MCF 10A (cell line): ENCODE data around the gene RAB37. TPM values are rescaled to one million over a fixed set of nuclear protein-coding genes. Genes with fewer than 3 reads are reported as not detected.

Experiments used
- BruUV-seq: library from RNA; stranded (reverse); fragments of 400-500 nt; replicated peaks from 2 replicates; lab custom pipeline; 2021; lab: Mats Ljungman, UMichigan
- CTCF ChIA-PET: fragments of 300-600 bp; sonication (Branson Sonifier 250); formaldehyde crosslinking; extraction: SDS; loops from one replicate; lab custom pipeline; 2021; ENCODE audit warnings: antibody characterized with exemption, inconsistent platforms; lab: Yijun Ruan, JAX
- POLR2A ChIA-PET: fragments of 300-600, 350-650 bp; sonication (Branson Sonifier 250); formaldehyde crosslinking; extraction: SDS; loops from one replicate; lab custom pipeline; 2020; ENCODE audit warnings: antibody characterized with exemption, inconsistent platforms; lab: Yijun Ruan, JAX
- DNase-seq: peaks from one replicate; pipeline ENCODE4 v3.0.0-alpha.2; 2018; ENCODE audit not compliant: unreplicated experiment
- H3K27ac Mint-ChIP-seq: one replicate; pipeline ENCODE4 v1.8.0; 2022; ENCODE audit warnings: mild to moderate bottlenecking, low read depth, mixed read lengths; ENCODE audit not compliant: unreplicated experiment
- H3K27me3 Mint-ChIP-seq: one replicate; pipeline ENCODE4 v1.8.0; 2022; ENCODE audit warnings: mixed read lengths; ENCODE audit not compliant: insufficient read depth, unreplicated experiment
- H3K36me3 Mint-ChIP-seq: one replicate; pipeline ENCODE4 v1.8.0; 2022; ENCODE audit warnings: mild to moderate bottlenecking, moderate library complexity, mixed read lengths; ENCODE audit not compliant: insufficient read depth, unreplicated experiment
- H3K4me1 Mint-ChIP-seq: one replicate; pipeline ENCODE4 v1.8.0; 2022; ENCODE audit warnings: mixed read lengths; ENCODE audit not compliant: insufficient read depth, unreplicated experiment
- H3K4me3 Mint-ChIP-seq: one replicate; pipeline ENCODE4 v1.8.0; 2022; ENCODE audit warnings: mild to moderate bottlenecking, moderate library complexity, mixed read lengths; ENCODE audit not compliant: unreplicated experiment
- H3K9me3 Mint-ChIP-seq: one replicate; pipeline ENCODE4 v1.8.0; 2022; ENCODE audit warnings: mixed read lengths; ENCODE audit not compliant: unreplicated experiment
- CTCF ChIP-seq: fragments of 200-600 bp; IDR thresholded peaks from one replicate; pipeline ENCODE4 v1.8.0; 2022; ENCODE audit warnings: antibody characterized with exemption, mild to moderate bottlenecking; ENCODE audit not compliant: unreplicated experiment
- intact Hi-C: fragments of 100-400 bp; cut with micrococcal nuclease; formaldehyde crosslinking; loops from 2 replicates; pipeline ENCODE4 v1.14.1; 2022
- total RNA-seq: library from RNA; stranded (reverse); gene quantifications from 2 replicates; pipeline ENCODE4 v1.2.3, GENCODE V29; 2022

Gene RAB37
- total RNA-seq, 1 experiment from 2014 or later = not detected

- TF ChIP-seq CTCF = no peak
- POLR2A ChIA-PET = interaction anchor here (1.5 to 2.5 kb wide), 2 partner anchors 116 to 127 kb away, joined by 4 to 12 read pairs; partner anchors contain the start of gene FDXR
- Mint-ChIP-seq H3K4me1 (peaks cover 21% of the 10 kb centered on the region), H3K27me3 (no peaks in the 10 kb centered on the region), H3K36me3 (no peaks in the 10 kb centered on the region), H3K4me3 (no peak overlapping the region), H3K9me3 (no peaks in the 10 kb centered on the region), H3K27ac (no peak overlapping the region)
- BruUV-seq = no TSS peak
- CTCF ChIA-PET = interaction anchor here (0.7 to 4.7 kb wide), 10 partner anchors 10 to 620 kb away, joined by 3 to 74 read pairs (median 4); no protein-coding TSS in a partner anchor
- DNase-seq = no peak
- intact Hi-C loops = no loop called here
These were observed 9.3 kb downstream of the RAB37 start for GRCh38 chr17:74746376-74746775.

DNA sequence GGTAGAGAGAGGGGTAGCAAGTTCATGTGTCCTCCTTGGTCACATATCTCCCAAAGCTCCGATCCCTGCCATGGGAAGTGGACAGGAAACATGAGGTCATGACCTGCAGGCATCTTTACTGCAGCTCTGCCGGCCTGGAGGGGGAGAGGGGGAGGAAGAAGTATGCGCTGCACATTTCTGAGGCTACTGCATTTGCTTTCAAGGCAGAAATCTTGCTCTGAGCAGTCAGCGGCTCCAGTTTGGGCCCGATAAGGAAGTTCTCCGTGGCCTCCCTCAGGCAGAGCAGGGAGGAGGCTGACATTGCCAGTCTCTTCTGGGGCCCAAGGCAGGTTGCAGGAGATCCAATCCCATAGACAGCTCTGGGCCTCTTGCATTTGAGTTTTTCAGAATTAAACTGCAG is 9.9 kb downstream of the RAB37 start:
- intact Hi-C loops = no loop called here
- H3K9me3 Mint-ChIP-seq = no peaks in the 10 kb centered on the region
- no peak for TF ChIP-seq CTCF
- BruUV-seq = no TSS peak
- DNase-seq = no peak
- H3K4me1 Mint-ChIP-seq = peaks cover 24% of the 10 kb centered on the region
- H3K36me3 Mint-ChIP-seq = no peaks in the 10 kb centered on the region
- H3K27me3 Mint-ChIP-seq = no peaks in the 10 kb centered on the region
- CTCF ChIA-PET = interaction anchor here (0.7 to 4.7 kb wide), 8 partner anchors 10 to 1520 kb away, joined by 3 to 74 read pairs (median 20); no protein-coding TSS in a partner anchor
- POLR2A ChIA-PET = interaction anchor here (0.6 to 2.5 kb wide), 2 partner anchors 103 to 126 kb away, joined by 3 to 12 read pairs; partner anchors contain the start of gene FDXR
- no peak overlapping the region for H3K27ac Mint-ChIP-seq
- no peak overlapping the region for H3K4me3 Mint-ChIP-seq

- ChIA-PET POLR2A (interaction anchor here (0.7 kb wide), 2 partner anchors 212 to 458 kb away, joined by 3 read pairs; partner anchors contain the start of gene NUP85), CTCF (interaction anchor here (0.7 to 4.7 kb wide), 4 partner anchors 23 to 115 kb away, joined by 3 to 74 read pairs (median 36); no protein-coding TSS in a partner anchor)
- intact Hi-C loops = loop anchor here (1.0 to 2.0 kb wide), 2 partner anchors 22 to 213 kb away; no protein-coding TSS in a partner anchor
- Mint-ChIP-seq H3K36me3 (no peaks in the 10 kb centered on the region), H3K4me1 (peaks cover 34% of the 10 kb centered on the region), H3K27ac (peak overlapping the region; percentile 57), H3K27me3 (no peaks in the 10 kb centered on the region), H3K4me3 (peak overlapping the region; percentile 88), H3K9me3 (no peaks in the 10 kb centered on the region)
- DNase-seq = no peak
- no peak for TF ChIP-seq CTCF
- no TSS peak for BruUV-seq
These were observed 11.1 kb downstream of the RAB37 start for GRCh38 chr17:74748279-74748528.

GRCh38 chr17:74748529-74749278 is 11.6 kb downstream of the RAB37 start, which contains the start of gene NHERF1:
Gene NHERF1, plus strand, starts transcription at chr17:74748628. Its CDS starts 219 bp downstream, at chr17:74748847.
- TF ChIP-seq CTCF = no peak
- BruUV-seq = TSS peak; percentile 78
- H3K9me3 Mint-ChIP-seq = no peaks in the 10 kb centered on the region
- peak within 1 kb of the TSS; percentile 88 for H3K4me3 Mint-ChIP-seq
- peaks cover 34% of the 10 kb centered on the region for H3K4me1 Mint-ChIP-seq
- peak within 1 kb of the TSS; percentile 57 for H3K27ac Mint-ChIP-seq
- H3K27me3 Mint-ChIP-seq = no peaks in the 10 kb centered on the region
- DNase-seq = peak; percentile 94
- ChIA-PET POLR2A (interaction anchor here (0.6 to 3.6 kb wide), 11 partner anchors 11 to 295 kb away, joined by 3 to 31 read pairs (median 5); partner anchors contain the start of genes FDXR and NAT9), CTCF (interaction anchor here (0.6 to 4.7 kb wide), 6 partner anchors 15 to 227 kb away, joined by 3 to 74 read pairs (median 19); partner anchors contain the start of gene NAT9)
- intact Hi-C loops = loop anchor here (1.0 to 2.0 kb wide), 2 partner anchors 22 to 212 kb away; no protein-coding TSS in a partner anchor
- H3K36me3 Mint-ChIP-seq = no peaks in the 10 kb centered on the region
